ENCODE measurements around the gene PDZD4.

- no peak for TF ChIP-seq ZFX (IDR thresholded peaks at IDR 0.05)
- TF ChIP-seq, protein P1, sequence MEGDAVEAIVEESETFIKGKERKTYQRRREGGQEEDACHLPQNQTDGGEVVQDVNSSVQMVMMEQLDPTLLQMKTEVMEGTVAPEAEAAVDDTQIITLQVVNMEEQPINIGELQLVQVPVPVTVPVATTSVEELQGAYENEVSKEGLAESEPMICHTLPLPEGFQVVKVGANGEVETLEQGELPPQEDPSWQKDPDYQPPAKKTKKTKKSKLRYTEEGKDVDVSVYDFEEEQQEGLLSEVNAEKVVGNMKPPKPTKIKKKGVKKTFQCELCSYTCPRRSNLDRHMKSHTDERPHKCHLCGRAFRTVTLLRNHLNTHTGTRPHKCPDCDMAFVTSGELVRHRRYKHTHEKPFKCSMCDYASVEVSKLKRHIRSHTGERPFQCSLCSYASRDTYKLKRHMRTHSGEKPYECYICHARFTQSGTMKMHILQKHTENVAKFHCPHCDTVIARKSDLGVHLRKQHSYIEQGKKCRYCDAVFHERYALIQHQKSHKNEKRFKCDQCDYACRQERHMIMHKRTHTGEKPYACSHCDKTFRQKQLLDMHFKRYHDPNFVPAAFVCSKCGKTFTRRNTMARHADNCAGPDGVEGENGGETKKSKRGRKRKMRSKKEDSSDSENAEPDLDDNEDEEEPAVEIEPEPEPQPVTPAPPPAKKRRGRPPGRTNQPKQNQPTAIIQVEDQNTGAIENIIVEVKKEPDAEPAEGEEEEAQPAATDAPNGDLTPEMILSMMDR (conservative IDR thresholded peaks at IDR 0.05): no peak
These were observed at the start of gene PDZD4 for GRCh38 chrX:153829799-153830639.
